Muscle layer of duodenum (tissue), 2 donors: ENCODE measurements around the gene SYNGR1.
"Not testable (repeated sequence)": the region's sequence is repeated elsewhere in the genome, so short reads cannot be mapped to it uniquely, and the experiment has no call there.

ENCODE experiments used
- H3K27ac ChIP-seq: one replicate; pipeline ENCODE4 v1.7.0; 2013; ENCODE audit warnings: mild to moderate bottlenecking, low read length
- H3K27me3 ChIP-seq: one replicate; pipeline ENCODE4 v1.7.0; 2013; ENCODE audit warnings: low read depth, mild to moderate bottlenecking, control low read depth, low read length
- H3K36me3 ChIP-seq, 2 donors: one replicate each; pipeline ENCODE4 v1.7.0; 2013; ENCODE audit warnings: low read length in 2 of 2, control low read depth in 1 of 2, mild to moderate bottlenecking in 1 of 2; ENCODE audit not compliant: insufficient read depth in 2 of 2, control insufficient read depth in 1 of 2
- H3K4me1 ChIP-seq, 2 donors: one replicate each; pipeline ENCODE4 v1.7.0; 2013; ENCODE audit warnings: low read length in 2 of 2, mild to moderate bottlenecking in 2 of 2, control low read depth in 1 of 2, moderate library complexity in 1 of 2; ENCODE audit not compliant: insufficient read depth in 2 of 2, control insufficient read depth in 1 of 2
- H3K4me3 ChIP-seq, 2 donors: one replicate each; pipeline ENCODE4 v1.7.0; 2013; ENCODE audit warnings: low read length in 2 of 2, low read depth in 1 of 2, mild to moderate bottlenecking in 1 of 2
- H3K9me3 ChIP-seq, 2 donors: one replicate each; pipeline ENCODE4 v1.7.0; 2013; ENCODE audit warnings: low read length in 2 of 2, control low read depth in 1 of 2, mild to moderate bottlenecking in 1 of 2; ENCODE audit not compliant: control insufficient read depth in 1 of 2
- donor health status: healthy.

SYNGR1 gene

GRCh38 chr22:39355805-39356204 lies 6.0 kb downstream of the SYNGR1 start:
- not testable (repeated sequence) for H3K27ac ChIP-seq, H3K9me3 ChIP-seq, H3K27me3 ChIP-seq, H3K4me1 ChIP-seq, H3K4me3 ChIP-seq, H3K36me3 ChIP-seq

GRCh38 chr22:39356464-39356863 lies 6.7 kb downstream of the SYNGR1 start:
- Histone ChIP-seq H3K4me1 (peaks cover 0 to 4% of the 10 kb centered on the region in 2 donors), H3K9me3 (no peaks in the 10 kb centered on the region), H3K4me3 (no peak overlapping the region), H3K27ac (no peak overlapping the region), H3K27me3 (no peaks in the 10 kb centered on the region), H3K36me3 (no peaks in the 10 kb centered on the region)

GRCh38 chr22:39357110-39358108 lies 7.6 kb downstream of the SYNGR1 start:
- H3K4me3 ChIP-seq, H3K27ac ChIP-seq, H3K27me3 ChIP-seq, H3K36me3 ChIP-seq, H3K9me3 ChIP-seq, H3K4me1 ChIP-seq: not testable (repeated sequence)

- H3K27ac ChIP-seq, H3K9me3 ChIP-seq, H3K27me3 ChIP-seq, H3K4me3 ChIP-seq, H3K36me3 ChIP-seq: not testable (repeated sequence)
- peaks cover 0 to 10% of the 10 kb centered on the region in 2 donors for H3K4me1 ChIP-seq
Observed at GRCh38 chr22:39358197-39358596, 8.4 kb downstream of the SYNGR1 start.

- H3K4me1 ChIP-seq, result peaks cover 0 to 20% of the 10 kb centered on the region in 2 donors
- H3K4me3 ChIP-seq, result no peak overlapping the region
- H3K27ac ChIP-seq, result no peak overlapping the region
- no peaks in the 10 kb centered on the region for H3K36me3 ChIP-seq
- no peaks in the 10 kb centered on the region for H3K27me3 ChIP-seq
- no peaks in the 10 kb centered on the region for H3K9me3 ChIP-seq
Observed at GRCh38 chr22:39359659-39360195, 9.9 kb downstream of the SYNGR1 start.

- no peak overlapping the region for H3K27ac ChIP-seq
Observed at GRCh38 chr22:39360242-39360641, 10.5 kb downstream of the SYNGR1 start.

GRCh38 chr22:39360674-39361413 lies 11.1 kb downstream of the SYNGR1 start:
- Histone ChIP-seq H3K36me3 (no peaks in the 10 kb centered on the region), H3K27me3 (no peaks in the 10 kb centered on the region), H3K27ac (no peak overlapping the region), H3K9me3 (no peaks in the 10 kb centered on the region), H3K4me3 (no peak overlapping the region), H3K4me1 (peaks cover 0 to 20% of the 10 kb centered on the region in 2 donors)

More at GRCh38 chr22:39360242-39360641, 10.5 kb downstream of the SYNGR1 start:
- Histone ChIP-seq H3K4me3 (no peak overlapping the region), H3K27me3 (no peaks in the 10 kb centered on the region), H3K9me3 (no peaks in the 10 kb centered on the region), H3K4me1 (peaks cover 0 to 20% of the 10 kb centered on the region in 2 donors), H3K36me3 (no peaks in the 10 kb centered on the region)

- no peaks in the 10 kb centered on the region for H3K27me3 ChIP-seq
- H3K4me3 ChIP-seq, result no peak overlapping the region
- no peaks in the 10 kb centered on the region for H3K36me3 ChIP-seq
- peaks cover 0 to 20% of the 10 kb centered on the region in 2 donors for H3K4me1 ChIP-seq
- no peaks in the 10 kb centered on the region for H3K9me3 ChIP-seq
- no peak overlapping the region for H3K27ac ChIP-seq
Observed at GRCh38 chr22:39361496-39361895, 11.7 kb downstream of the SYNGR1 start.

GRCh38 chr22:39362271-39362670 lies 12.5 kb downstream of the SYNGR1 start:
- Histone ChIP-seq H3K4me1 (peaks cover 0 to 20% of the 10 kb centered on the region in 2 donors), H3K27ac (no peak overlapping the region), H3K36me3 (peaks cover 0 to 4% of the 10 kb centered on the region in 2 donors), H3K9me3 (no peaks in the 10 kb centered on the region), H3K27me3 (no peaks in the 10 kb centered on the region), H3K4me3 (no peak overlapping the region)

GRCh38 chr22:39362932-39363331 lies 13.1 kb downstream of the SYNGR1 start:
- H3K36me3 ChIP-seq, result peaks cover 0 to 4% of the 10 kb centered on the region in 2 donors
- no peak overlapping the region for H3K4me3 ChIP-seq
- no peaks in the 10 kb centered on the region for H3K9me3 ChIP-seq
- peaks cover 0 to 20% of the 10 kb centered on the region in 2 donors for H3K4me1 ChIP-seq
- no peaks in the 10 kb centered on the region for H3K27me3 ChIP-seq
- H3K27ac ChIP-seq, result no peak overlapping the region
